BJ (cell line): Measurements from ENCODE around the gene MRGPRX2. TPM values are rescaled to one million over a fixed set of nuclear protein-coding genes. Genes with fewer than 3 reads are reported as not detected.

Experiments
- CTCF ChIA-PET: fragments of 350-600 bp; formaldehyde crosslinking; extraction: SDS; loops from one replicate; lab custom pipeline; 2021; ENCODE audit warnings: antibody characterized with exemption, inconsistent platforms; lab: Yijun Ruan, JAX
- POLR2A ChIA-PET: fragments of 300-600 bp; sonication (Branson Sonifier 250); formaldehyde crosslinking; extraction: SDS; loops from one replicate; lab custom pipeline; 2021; ENCODE audit warnings: antibody characterized with exemption; lab: Charles Lee
- DNase-seq: peaks from one replicate; pipeline ENCODE4 v3.0.0-alpha.2; 2011; ENCODE audit warnings: low read depth
- H3K27me3 ChIP-seq: 2 replicates; pipeline ENCODE4 v1.6.0; 2011; ENCODE audit warnings: low read length; ENCODE audit not compliant: control insufficient read depth, insufficient read depth
- H3K36me3 ChIP-seq: 2 replicates; pipeline ENCODE4 v1.5.1; 2011; ENCODE audit warnings: low read length; ENCODE audit not compliant: control insufficient read depth, insufficient read depth
- H3K4me3 ChIP-seq: 2 replicates; pipeline ENCODE4 v1.5.1; 2011; ENCODE audit warnings: low read depth, mild to moderate bottlenecking, control low read depth, low read length
- polyA plus RNA-seq: library from polyadenylated mRNA; depleted of rRNA; stranded (reverse); fragments of >200 nt; gene quantifications from 2 replicates; pipeline ENCODE4 v1.2.3, GENCODE V29; 2011; rRNA removed
- TF ChIP-seq, protein P1 (sequence below): IDR thresholded peaks from 2 replicates; pipeline ENCODE4 v1.5.1; 2011; ENCODE audit warnings: low read depth, mild to moderate bottlenecking, control low read depth, inconsistent platforms, low read length, moderate library complexity; ENCODE audit not compliant: insufficient read depth

The MRGPRX2 gene
- polyA plus RNA-seq, 1 experiment: not detected

DNA sequence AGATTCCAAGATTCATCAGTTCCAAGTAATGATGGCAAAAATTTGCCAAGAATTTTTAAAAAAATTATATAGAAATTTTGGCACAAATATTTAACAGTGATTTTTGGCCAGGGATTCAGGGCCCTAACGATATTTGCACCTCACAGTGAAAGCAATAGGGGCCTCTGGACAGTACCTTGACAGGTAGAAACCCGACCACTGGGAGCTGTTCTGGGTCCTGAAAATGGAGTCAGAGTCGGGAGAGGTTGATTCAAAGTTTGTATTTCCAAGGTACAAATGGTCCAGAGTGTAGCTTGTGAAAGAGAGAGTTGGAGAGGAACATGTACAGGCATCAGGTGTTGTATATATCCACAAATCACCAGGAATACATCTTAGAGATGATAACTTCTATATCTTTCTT lies 41.6 kb downstream of the MRGPRX2 start:
- no peaks in the 10 kb centered on the region; the same call in 1 of the 2 replicates for H3K27me3 ChIP-seq
- ChIA-PET POLR2A (no interaction called here), CTCF (no interaction called here)
- no peaks in the 10 kb centered on the region for H3K36me3 ChIP-seq
- no peak overlapping the region for H3K4me3 ChIP-seq
- TF ChIP-seq, protein P1, sequence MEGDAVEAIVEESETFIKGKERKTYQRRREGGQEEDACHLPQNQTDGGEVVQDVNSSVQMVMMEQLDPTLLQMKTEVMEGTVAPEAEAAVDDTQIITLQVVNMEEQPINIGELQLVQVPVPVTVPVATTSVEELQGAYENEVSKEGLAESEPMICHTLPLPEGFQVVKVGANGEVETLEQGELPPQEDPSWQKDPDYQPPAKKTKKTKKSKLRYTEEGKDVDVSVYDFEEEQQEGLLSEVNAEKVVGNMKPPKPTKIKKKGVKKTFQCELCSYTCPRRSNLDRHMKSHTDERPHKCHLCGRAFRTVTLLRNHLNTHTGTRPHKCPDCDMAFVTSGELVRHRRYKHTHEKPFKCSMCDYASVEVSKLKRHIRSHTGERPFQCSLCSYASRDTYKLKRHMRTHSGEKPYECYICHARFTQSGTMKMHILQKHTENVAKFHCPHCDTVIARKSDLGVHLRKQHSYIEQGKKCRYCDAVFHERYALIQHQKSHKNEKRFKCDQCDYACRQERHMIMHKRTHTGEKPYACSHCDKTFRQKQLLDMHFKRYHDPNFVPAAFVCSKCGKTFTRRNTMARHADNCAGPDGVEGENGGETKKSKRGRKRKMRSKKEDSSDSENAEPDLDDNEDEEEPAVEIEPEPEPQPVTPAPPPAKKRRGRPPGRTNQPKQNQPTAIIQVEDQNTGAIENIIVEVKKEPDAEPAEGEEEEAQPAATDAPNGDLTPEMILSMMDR: no peak
- DNase-seq: no peak

DNA sequence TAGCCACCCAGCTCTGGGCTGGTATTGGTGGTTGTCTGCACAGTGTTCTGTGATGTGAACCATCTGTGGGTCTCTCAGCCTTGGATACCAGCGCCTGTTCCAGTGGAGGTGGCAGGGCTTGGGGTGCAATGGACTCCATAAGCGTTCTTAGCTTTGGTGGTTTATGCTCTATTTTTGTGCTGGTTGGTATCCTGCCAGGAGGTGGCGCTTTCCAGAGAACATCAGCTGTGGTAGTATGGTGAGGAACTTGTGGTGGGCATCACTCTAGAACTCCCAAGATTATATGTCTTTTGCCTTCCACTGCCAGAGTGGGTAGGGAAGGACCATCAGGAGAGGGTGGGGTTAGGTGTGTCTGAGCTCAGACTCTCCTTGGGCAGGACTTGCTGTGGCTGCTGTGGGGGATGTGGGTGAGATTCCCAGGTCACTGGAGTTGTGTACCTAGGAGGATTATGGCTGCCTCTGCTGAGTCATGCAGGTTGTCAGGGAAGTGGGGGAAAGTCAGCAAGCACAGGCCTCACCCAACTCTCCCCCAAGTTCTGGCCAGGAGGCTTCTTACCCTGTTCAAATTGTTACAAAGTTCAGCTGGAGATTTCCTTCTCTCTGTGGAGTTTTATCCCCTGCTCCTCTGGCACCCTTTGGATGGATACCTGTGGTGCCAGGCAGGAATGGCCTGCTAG lies 47.2 kb downstream of the MRGPRX2 start:
- POLR2A ChIA-PET: no interaction called here
- TF ChIP-seq, protein P1: no peak
- DNase-seq: no peak
- H3K27me3 ChIP-seq: no peaks in the 10 kb centered on the region
- no peaks in the 10 kb centered on the region for H3K36me3 ChIP-seq
- no peak overlapping the region for H3K4me3 ChIP-seq
- CTCF ChIA-PET: interaction anchor here (0.6 kb wide), 1 partner anchor 769 kb away, joined by 3 read pairs; no protein-coding TSS in a partner anchor

DNA sequence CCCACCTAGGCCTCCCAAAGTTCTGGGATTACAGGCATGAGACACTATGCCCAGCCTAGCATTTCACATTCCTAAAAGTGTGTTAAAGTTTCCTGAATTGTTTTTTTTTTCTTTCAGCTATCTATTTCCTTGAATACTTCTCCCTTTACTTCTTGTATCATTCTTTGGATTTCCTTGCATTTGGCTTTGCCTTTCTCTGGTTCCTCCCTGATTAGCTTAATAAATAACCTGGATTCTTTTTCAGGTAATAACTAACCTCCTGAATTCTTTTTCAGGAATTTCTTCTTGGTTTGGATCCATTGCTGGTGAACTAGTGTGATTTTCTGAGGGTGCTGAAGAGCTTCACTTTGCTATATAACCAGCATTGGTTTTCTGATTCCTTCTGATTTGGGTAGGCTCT lies 47.9 kb downstream of the MRGPRX2 start:
- ChIA-PET POLR2A (no interaction called here), CTCF (interaction anchor here (0.6 kb wide), 1 partner anchor 769 kb away, joined by 3 read pairs; no protein-coding TSS in a partner anchor)
- Histone ChIP-seq H3K27me3 (no peaks in the 10 kb centered on the region), H3K36me3 (no peaks in the 10 kb centered on the region), H3K4me3 (no peak overlapping the region)
- DNase-seq: no peak
- TF ChIP-seq, protein P1: no peak

Other genes with a start within 250 kb of the MRGPRX2 start
- gene MRGPRX1, start 121.3 kb downstream of the MRGPRX2 start, polyA plus RNA-seq: not detected in 2 replicates
- gene ZDHHC13, start 56.5 kb upstream of the MRGPRX2 start, polyA plus RNA-seq: 9.3 and 16.7 TPM in 2 replicates
- gene CSRP3, start 141.3 kb upstream of the MRGPRX2 start, polyA plus RNA-seq: not detected in 2 replicates
- 2.0 and 2.1 TPM in 2 replicates for gene E2F8, start 180.2 kb upstream of the MRGPRX2 start, polyA plus RNA-seq